ENCODE measurements around the gene FKBP1C. TPM values are rescaled to one million over a fixed set of nuclear protein-coding genes. Genes with fewer than 3 reads are reported as not detected.
"Not testable (repeated sequence)": the region's sequence is repeated elsewhere in the genome, so short reads cannot be mapped to it uniquely, and the experiment has no call there.

FKBP1C gene
- total RNA-seq, 2 donors from 2014 or later: 2.5 to 4.3 TPM

DNA sequence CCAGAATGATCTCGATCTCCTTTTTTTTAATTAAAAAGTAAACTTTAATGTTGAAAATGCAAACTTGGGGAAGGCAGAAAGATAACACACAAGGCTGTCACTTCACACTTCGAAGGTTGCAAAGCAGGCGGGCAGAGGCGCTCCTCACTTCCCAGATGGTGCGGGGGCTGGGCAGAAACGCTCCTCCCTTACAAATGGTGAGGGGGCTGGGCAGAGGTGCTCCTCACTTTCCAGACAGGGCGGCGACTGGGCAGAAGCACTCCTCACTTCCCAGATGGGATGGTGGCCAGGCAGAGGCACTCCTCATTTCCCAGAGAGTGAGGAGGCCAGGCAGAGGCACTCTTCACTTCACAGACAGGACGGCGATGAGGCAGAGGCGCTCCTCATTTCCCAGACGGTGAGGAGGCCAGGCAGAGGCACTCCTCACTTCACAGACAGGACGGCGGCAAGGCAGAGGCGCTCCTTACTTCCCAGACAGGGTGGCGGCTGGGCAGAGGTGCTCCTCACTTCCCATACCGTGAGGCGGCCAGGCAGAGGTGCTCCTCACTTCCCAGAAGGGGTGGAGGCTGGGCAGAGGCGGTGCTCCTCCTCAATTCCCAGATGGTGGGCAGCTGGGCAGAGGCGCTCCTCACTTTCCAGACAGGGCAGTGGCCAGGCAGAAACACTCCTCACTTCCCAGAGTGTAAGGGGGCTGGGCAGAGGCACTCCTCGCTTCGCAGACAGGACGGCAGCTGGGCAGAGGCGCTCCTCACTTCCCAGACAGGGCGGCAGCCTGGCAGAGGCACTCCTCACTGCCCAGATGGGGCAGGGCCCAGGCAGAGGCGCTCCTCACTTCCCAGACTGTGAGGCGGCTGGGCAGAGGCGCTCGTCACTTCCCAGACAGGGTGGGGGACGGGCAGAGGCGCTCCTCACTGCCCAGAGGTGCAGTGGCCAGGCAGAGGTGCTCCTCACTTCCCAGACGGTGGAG is 16.9 kb downstream of the FKBP1C start:
- not testable (repeated sequence) for ATAC-seq (replicated peaks in 1 of 2); H3K27ac Mint-ChIP-seq; H3K27me3 Mint-ChIP-seq (ENCODE audit: low read depth); H3K4me3 Mint-ChIP-seq; DNase-seq; H3K4me1 Mint-ChIP-seq (ENCODE audit: low read depth); H3K9me3 Mint-ChIP-seq; H3K36me3 Mint-ChIP-seq (ENCODE audit: insufficient read depth in 2 of 2)

DNA sequence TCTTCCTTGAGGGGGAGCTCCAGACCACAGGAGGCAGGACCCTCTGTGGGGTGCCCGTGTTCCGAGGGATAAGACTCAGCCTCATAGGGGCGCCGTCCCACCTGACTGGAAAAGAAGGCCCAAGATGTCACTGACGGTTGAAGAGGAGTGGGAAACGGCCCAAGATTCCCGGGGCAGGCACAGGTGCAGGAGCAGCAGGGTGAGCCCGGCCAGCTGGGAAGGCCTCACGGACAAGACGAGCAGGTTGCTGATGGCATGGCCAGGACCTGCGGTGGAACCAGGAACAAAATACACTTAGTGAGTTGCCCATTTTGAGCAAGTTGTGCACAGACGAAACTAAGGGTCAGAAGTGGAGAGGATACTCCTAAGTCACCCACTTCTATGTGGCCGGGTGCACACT is 18.8 kb downstream of the FKBP1C start:
- not testable (repeated sequence) for H3K27ac Mint-ChIP-seq; H3K9me3 Mint-ChIP-seq; ATAC-seq (replicated peaks in 1 of 2); H3K27me3 Mint-ChIP-seq (ENCODE audit: low read depth); H3K36me3 Mint-ChIP-seq (ENCODE audit: insufficient read depth in 2 of 2); H3K4me1 Mint-ChIP-seq (ENCODE audit: low read depth); DNase-seq; H3K4me3 Mint-ChIP-seq

DNA sequence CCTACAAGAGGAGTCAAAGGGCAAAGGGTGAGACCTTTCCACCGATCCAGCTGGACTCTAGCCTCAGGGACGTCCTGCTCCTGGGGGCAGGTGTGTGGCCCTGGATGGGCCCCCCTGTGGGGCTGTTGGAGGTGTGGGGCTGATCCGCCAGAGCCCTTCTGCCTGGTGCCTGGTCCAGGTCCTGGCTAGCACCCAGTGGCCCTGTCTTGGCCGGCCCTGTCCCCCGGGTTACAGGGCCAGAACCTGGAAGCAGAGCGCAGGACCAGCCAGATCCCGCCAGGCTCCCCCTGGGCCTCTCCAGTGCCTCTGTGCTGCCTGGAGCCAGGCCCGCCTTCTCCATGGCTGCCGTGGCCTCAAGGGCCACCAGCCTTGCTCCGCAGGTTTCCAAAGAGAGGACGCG is 19.2 kb downstream of the FKBP1C start:
- not testable (repeated sequence) for H3K9me3 Mint-ChIP-seq; H3K4me1 Mint-ChIP-seq (ENCODE audit: low read depth); DNase-seq; ATAC-seq (replicated peaks in 1 of 2); H3K4me3 Mint-ChIP-seq; H3K36me3 Mint-ChIP-seq (ENCODE audit: insufficient read depth in 2 of 2); H3K27me3 Mint-ChIP-seq (ENCODE audit: low read depth); H3K27ac Mint-ChIP-seq

DNA sequence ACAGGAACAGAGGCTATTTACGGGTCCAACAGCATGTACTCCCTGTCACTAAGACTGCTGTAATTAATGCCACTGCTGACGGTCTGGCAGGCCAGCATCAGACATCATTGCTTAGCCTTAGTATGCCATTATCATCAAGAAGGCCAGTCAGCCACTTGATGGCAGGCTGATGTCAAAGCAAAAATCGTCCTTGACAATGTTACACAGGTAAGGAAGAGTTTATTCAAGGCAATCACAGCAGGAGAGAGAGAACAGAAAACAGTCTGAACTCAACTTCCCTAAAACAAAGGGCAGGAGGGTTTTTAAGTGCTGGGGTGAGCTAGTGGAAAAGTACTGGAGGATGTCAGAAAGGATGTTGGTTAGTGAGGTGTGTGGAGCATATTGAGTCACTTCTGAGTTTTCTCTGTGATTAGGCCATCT is 25.1 kb downstream of the FKBP1C start:
- H3K27ac Mint-ChIP-seq: no peak overlapping the region
- peaks cover 6 to 11% of the 10 kb centered on the region in 2 donors for H3K9me3 Mint-ChIP-seq
- ATAC-seq (replicated peaks in 1 of 2): no peak
- H3K4me1 Mint-ChIP-seq (ENCODE audit: low read depth): no peaks in the 10 kb centered on the region
- no peaks in the 10 kb centered on the region for H3K27me3 Mint-ChIP-seq (ENCODE audit: low read depth)
- H3K4me3 Mint-ChIP-seq: no peak overlapping the region
- no peak for DNase-seq
- peaks cover 0 to 3% of the 10 kb centered on the region in 2 donors for H3K36me3 Mint-ChIP-seq (ENCODE audit: insufficient read depth in 2 of 2)

DNA sequence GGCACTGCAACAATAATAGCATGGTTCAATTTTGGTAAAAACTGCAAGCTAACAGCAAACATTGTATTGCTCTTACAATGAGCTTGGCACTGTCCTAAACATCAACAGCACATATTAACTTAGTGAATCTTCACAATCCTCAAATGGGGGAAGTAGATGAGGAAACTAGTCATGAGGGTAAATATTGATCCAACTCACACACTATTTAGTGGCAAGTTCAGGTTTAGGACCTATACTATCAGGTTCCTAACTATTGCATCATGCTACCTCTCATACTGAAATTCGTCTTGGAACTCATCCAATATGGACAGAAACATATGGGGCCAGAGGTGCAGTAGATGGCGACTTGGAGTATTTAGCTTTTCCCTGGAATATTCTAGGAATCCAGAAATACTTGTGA is 34.2 kb downstream of the FKBP1C start:
- Mint-ChIP-seq H3K4me1 (ENCODE audit: low read depth) (no peaks in the 10 kb centered on the region), H3K4me3 (no peak overlapping the region), H3K27ac (no peak overlapping the region), H3K27me3 (ENCODE audit: low read depth) (no peaks in the 10 kb centered on the region), H3K36me3 (ENCODE audit: insufficient read depth in 2 of 2) (no peaks in the 10 kb centered on the region), H3K9me3 (peaks cover 0 to 2% of the 10 kb centered on the region in 2 donors)
- no peak for ATAC-seq (replicated peaks in 1 of 2)
- DNase-seq: no peak

DNA sequence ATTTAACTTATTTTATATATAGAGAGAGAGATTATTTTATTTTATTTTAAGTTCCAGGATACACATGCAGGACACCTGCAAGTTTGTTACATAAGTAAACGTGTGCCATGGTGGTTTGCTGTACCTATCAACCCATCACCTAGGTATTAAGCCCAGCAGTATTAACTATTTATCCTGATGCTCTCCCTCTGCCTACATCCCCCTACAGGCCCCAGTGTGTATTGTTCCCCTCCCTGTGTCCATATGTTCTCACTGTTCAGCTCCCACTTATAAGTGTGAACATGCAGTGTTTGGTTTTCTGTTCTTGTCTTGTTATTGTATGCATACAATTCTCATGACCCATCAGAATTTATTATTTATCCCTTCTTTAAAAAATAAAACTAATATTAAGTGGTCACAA is 34.6 kb downstream of the FKBP1C start:
- ATAC-seq (replicated peaks in 1 of 2) (no peak), DNase-seq (no peak)
- Mint-ChIP-seq H3K4me1 (ENCODE audit: low read depth) (no peaks in the 10 kb centered on the region), H3K4me3 (no peak overlapping the region), H3K27me3 (ENCODE audit: low read depth) (no peaks in the 10 kb centered on the region), H3K36me3 (ENCODE audit: insufficient read depth in 2 of 2) (no peaks in the 10 kb centered on the region), H3K9me3 (peaks cover 0 to 2% of the 10 kb centered on the region in 2 donors), H3K27ac (no peak overlapping the region)

DNA sequence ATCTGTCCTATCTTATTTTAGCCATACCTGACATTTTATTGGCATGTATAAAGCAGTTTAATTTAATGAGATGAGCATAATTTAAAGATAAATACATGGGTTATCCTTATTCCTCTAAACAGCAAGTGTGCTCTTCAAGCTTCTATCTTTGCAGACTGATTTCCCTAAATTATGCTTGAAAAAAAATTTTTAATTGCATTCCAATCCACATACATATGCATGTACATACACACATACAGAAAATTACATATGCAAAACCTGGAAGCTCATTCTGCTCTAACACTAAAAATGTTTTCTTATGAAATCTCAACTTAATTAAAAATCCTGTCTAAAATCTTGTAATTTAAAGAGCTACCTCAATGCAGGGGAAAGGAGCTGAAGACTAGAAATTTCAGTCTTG is 35.3 kb downstream of the FKBP1C start:
- no peaks in the 10 kb centered on the region for H3K36me3 Mint-ChIP-seq (ENCODE audit: insufficient read depth in 2 of 2)
- H3K4me3 Mint-ChIP-seq: no peak overlapping the region
- H3K4me1 Mint-ChIP-seq (ENCODE audit: low read depth): no peaks in the 10 kb centered on the region
- no peaks in the 10 kb centered on the region for H3K27me3 Mint-ChIP-seq (ENCODE audit: low read depth)
- DNase-seq: no peak
- H3K9me3 Mint-ChIP-seq: peaks cover 0 to under 1% of the 10 kb centered on the region in 2 donors
- no peak overlapping the region for H3K27ac Mint-ChIP-seq
- no peak for ATAC-seq (replicated peaks in 1 of 2)

DNA sequence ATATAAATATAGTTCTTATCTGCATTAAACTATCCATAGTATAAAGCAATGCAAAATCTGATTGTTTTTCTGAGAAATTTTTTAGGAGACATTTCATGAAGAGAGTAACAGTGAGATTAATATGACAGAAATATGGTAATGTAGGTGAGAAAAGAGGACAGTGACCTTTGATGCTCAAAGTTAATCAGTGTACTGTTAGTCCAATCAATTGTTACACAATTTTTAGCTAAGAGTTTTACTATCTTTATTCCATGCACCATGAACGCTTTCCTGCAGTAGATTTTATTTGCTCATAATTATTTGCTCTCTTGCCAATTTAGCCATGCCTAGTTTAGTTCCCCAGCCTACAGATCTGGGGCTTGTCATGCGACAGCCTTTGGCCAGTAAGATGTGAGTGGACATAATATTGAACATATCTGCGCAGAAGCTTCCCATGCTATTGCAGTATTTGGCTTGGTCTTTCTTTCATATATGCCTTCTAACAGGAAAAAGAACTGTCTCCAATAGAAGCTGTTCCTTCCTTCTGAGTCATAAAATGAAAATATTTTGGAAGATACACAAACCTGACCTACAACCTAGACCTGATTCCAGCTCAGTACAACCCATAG is 38.7 kb downstream of the FKBP1C start:
- no peaks in the 10 kb centered on the region for H3K27me3 Mint-ChIP-seq (ENCODE audit: low read depth)
- DNase-seq (no peak), ATAC-seq (replicated peaks in 1 of 2) (no peak)
- no peaks in the 10 kb centered on the region for H3K36me3 Mint-ChIP-seq (ENCODE audit: insufficient read depth in 2 of 2)
- H3K27ac Mint-ChIP-seq: no peak overlapping the region
- H3K9me3 Mint-ChIP-seq: no peaks in the 10 kb centered on the region
- H3K4me1 Mint-ChIP-seq (ENCODE audit: low read depth): no peaks in the 10 kb centered on the region
- no peak overlapping the region for H3K4me3 Mint-ChIP-seq

DNA sequence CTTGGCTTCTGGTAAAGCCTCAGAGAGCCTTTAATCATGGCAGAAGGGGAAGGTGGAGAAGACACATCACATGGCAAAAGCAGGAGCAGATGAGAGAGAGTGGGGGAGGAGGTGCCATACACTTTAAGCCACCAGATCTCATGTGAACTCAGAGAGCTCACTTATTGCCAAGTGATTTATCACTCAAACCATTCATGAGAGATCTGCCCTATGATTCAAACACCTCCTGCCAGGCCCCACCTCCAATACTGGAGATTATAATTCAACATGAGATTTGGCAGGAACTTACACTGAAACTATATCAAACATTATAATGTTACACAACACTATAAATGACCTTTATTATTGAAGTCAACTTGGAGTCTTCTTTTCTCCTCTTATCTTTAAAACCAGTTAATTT is 47.9 kb downstream of the FKBP1C start:
- Mint-ChIP-seq H3K4me1 (ENCODE audit: low read depth) (no peaks in the 10 kb centered on the region), H3K9me3 (no peaks in the 10 kb centered on the region), H3K27ac (no peak overlapping the region), H3K27me3 (ENCODE audit: low read depth) (no peaks in the 10 kb centered on the region), H3K4me3 (no peak overlapping the region), H3K36me3 (ENCODE audit: insufficient read depth in 2 of 2) (no peaks in the 10 kb centered on the region)
- ATAC-seq (replicated peaks in 1 of 2) (no peak), DNase-seq (no peak)

DNA sequence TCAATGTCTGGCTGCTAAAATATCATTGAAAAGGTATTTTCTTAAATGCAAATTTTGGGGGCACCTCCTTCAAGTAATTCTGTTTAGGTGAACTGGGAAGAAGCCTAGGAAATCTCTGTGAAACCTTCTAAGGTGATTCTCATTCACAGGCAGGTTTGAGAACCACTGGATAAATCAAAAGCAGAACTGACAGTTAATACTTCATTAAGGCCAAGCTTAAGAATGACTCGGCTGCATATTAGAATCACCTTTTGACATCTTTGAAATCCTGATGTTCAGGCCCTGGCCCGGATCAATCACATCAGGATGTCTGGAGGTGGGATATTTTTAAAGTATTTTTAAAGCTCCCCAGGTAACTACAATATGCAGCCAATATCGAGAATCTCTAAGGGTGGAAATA is 50.6 kb downstream of the FKBP1C start:
- ATAC-seq (replicated peaks in 1 of 2) (no peak), DNase-seq (no peak)
- H3K27ac Mint-ChIP-seq: no peak overlapping the region
- H3K4me1 Mint-ChIP-seq (ENCODE audit: low read depth): no peaks in the 10 kb centered on the region
- no peak overlapping the region for H3K4me3 Mint-ChIP-seq
- no peaks in the 10 kb centered on the region for H3K27me3 Mint-ChIP-seq (ENCODE audit: low read depth)
- no peaks in the 10 kb centered on the region for H3K36me3 Mint-ChIP-seq (ENCODE audit: insufficient read depth in 2 of 2)
- no peaks in the 10 kb centered on the region for H3K9me3 Mint-ChIP-seq

Other genes with a start within 250 kb of the FKBP1C start
- gene LGSN, start 108.5 kb downstream of the FKBP1C start, total RNA-seq: under 1 TPM in 1 of 2 donors, not detected in 1; 0.32 TPM